Endothelial cell (in vitro differentiated cells): ENCODE results near the gene GALM. TPM values are rescaled to one million over a fixed set of nuclear protein-coding genes. Genes with fewer than 3 reads are reported as not detected.

ENCODE experiments used
- DNase-seq: peaks from one replicate; pipeline ENCODE4 v3.0.0; 2021; ENCODE audit warnings: low spot score
- H3K27ac Mint-ChIP-seq: one replicate; pipeline ENCODE4 v1.8.0; 2021; ENCODE audit warnings: mixed read lengths, inconsistent platforms; ENCODE audit not compliant: unreplicated experiment
- H3K27me3 Mint-ChIP-seq: one replicate; pipeline ENCODE4 v1.8.0; 2021; ENCODE audit warnings: mild to moderate bottlenecking, moderate library complexity, mixed read lengths, inconsistent platforms; ENCODE audit not compliant: unreplicated experiment
- H3K36me3 Mint-ChIP-seq: one replicate; pipeline ENCODE4 v1.8.0; 2021; ENCODE audit warnings: mild to moderate bottlenecking, low read depth, mixed read lengths, inconsistent platforms; ENCODE audit not compliant: unreplicated experiment
- H3K4me1 Mint-ChIP-seq: one replicate; pipeline ENCODE4 v1.8.0; 2021; ENCODE audit warnings: mild to moderate bottlenecking, mixed read lengths, inconsistent platforms; ENCODE audit not compliant: unreplicated experiment
- H3K4me3 Mint-ChIP-seq: one replicate; pipeline ENCODE4 v1.8.0; 2021; ENCODE audit warnings: mild to moderate bottlenecking, mixed read lengths, inconsistent platforms; ENCODE audit not compliant: unreplicated experiment
- H3K9me3 Mint-ChIP-seq: one replicate; pipeline ENCODE4 v1.8.0; 2021; ENCODE audit warnings: mixed read lengths, inconsistent platforms; ENCODE audit not compliant: unreplicated experiment
- total RNA-seq: library from RNA; stranded (reverse); fragmentation: NEBNext Ultra II Directional; extraction: Animal tissue kit (Norgen Biotek cat#: 25700); gene quantifications from one replicate; pipeline ENCODE4 v1.2.1, GENCODE V29; 2021; ENCODE audit not compliant: unreplicated experiment
- TF ChIP-seq, protein P1 (sequence below): fragments of 200-600 bp; sonication (generic); IDR thresholded peaks from one replicate; pipeline ENCODE4 v1.5.0; 2021; ENCODE audit warnings: antibody characterized with exemption; ENCODE audit not compliant: unreplicated experiment

The GALM gene
- total RNA-seq, 1 donor from 2014 or later = 13.0 TPM

GRCh38 chr2:38708900-38709566, 43.1 kb downstream of the GALM start:
- Mint-ChIP-seq H3K27me3 (peaks cover 3% of the 10 kb centered on the region), H3K27ac (no peak overlapping the region), H3K4me1 (no peaks in the 10 kb centered on the region), H3K4me3 (no peak overlapping the region), H3K9me3 (no peaks in the 10 kb centered on the region), H3K36me3 (peaks cover 13% of the 10 kb centered on the region)
- DNase-seq = no peak
- TF ChIP-seq, protein P1, sequence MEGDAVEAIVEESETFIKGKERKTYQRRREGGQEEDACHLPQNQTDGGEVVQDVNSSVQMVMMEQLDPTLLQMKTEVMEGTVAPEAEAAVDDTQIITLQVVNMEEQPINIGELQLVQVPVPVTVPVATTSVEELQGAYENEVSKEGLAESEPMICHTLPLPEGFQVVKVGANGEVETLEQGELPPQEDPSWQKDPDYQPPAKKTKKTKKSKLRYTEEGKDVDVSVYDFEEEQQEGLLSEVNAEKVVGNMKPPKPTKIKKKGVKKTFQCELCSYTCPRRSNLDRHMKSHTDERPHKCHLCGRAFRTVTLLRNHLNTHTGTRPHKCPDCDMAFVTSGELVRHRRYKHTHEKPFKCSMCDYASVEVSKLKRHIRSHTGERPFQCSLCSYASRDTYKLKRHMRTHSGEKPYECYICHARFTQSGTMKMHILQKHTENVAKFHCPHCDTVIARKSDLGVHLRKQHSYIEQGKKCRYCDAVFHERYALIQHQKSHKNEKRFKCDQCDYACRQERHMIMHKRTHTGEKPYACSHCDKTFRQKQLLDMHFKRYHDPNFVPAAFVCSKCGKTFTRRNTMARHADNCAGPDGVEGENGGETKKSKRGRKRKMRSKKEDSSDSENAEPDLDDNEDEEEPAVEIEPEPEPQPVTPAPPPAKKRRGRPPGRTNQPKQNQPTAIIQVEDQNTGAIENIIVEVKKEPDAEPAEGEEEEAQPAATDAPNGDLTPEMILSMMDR = no peak

GRCh38 chr2:38709567-38710194, 43.8 kb downstream of the GALM start:
- TF ChIP-seq, protein P1 = no peak
- no peaks in the 10 kb centered on the region for H3K4me1 Mint-ChIP-seq
- H3K36me3 Mint-ChIP-seq = peaks cover 13% of the 10 kb centered on the region
- H3K27ac Mint-ChIP-seq = no peak overlapping the region
- no peak overlapping the region for H3K4me3 Mint-ChIP-seq
- no peak for DNase-seq
- H3K9me3 Mint-ChIP-seq = no peaks in the 10 kb centered on the region
- H3K27me3 Mint-ChIP-seq = peaks cover 3% of the 10 kb centered on the region

DNA sequence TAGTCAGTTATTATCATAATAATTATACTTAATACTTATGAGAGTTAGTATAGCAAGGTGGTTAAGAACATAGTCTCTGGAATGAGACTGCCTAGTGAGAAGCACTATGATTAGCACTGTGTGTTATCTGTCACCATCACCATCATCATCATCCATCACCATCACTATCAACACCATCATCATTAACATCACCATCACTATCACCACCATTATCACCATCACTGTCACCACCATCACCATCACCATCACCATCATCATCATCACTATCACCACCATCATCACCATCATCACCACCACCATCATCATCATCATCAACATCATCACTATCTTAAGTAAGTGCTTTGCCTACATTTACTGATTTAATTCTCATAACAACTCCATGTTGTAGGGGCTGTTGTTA, 45.6 kb downstream of the GALM start:
- Mint-ChIP-seq H3K27me3 (peaks cover 5% of the 10 kb centered on the region), H3K36me3 (peaks cover 13% of the 10 kb centered on the region), H3K4me3 (peak overlapping the region; percentile 65), H3K4me1 (no peaks in the 10 kb centered on the region), H3K27ac (no peak overlapping the region), H3K9me3 (no peaks in the 10 kb centered on the region)
- no peak for DNase-seq
- TF ChIP-seq, protein P1 = no peak

- Mint-ChIP-seq H3K4me3 (no peak overlapping the region), H3K4me1 (no peaks in the 10 kb centered on the region), H3K27me3 (peaks cover 5% of the 10 kb centered on the region), H3K9me3 (no peaks in the 10 kb centered on the region), H3K36me3 (peaks cover 13% of the 10 kb centered on the region), H3K27ac (no peak overlapping the region)
- DNase-seq = no peak
- TF ChIP-seq, protein P1 = no peak
Observed at GRCh38 chr2:38712413-38712812, 46.5 kb downstream of the GALM start.

- peaks cover 5% of the 10 kb centered on the region for H3K27me3 Mint-ChIP-seq
- no peak overlapping the region for H3K27ac Mint-ChIP-seq
- peak overlapping the region; percentile 23 for H3K4me3 Mint-ChIP-seq
- H3K4me1 Mint-ChIP-seq = no peaks in the 10 kb centered on the region
- H3K9me3 Mint-ChIP-seq = no peaks in the 10 kb centered on the region
- peaks cover 13% of the 10 kb centered on the region for H3K36me3 Mint-ChIP-seq
- DNase-seq = no peak
- TF ChIP-seq, protein P1 = no peak
Observed at GRCh38 chr2:38712871-38713270, 47.0 kb downstream of the GALM start.
